IgD-negative memory B cell (primary cell): ENCODE results near the gene STK35. TPM values are rescaled to one million over a fixed set of nuclear protein-coding genes. Genes with fewer than 3 reads are reported as not detected.

Experiments
- H3K27ac Mint-ChIP-seq, 3 donors: one replicate each; pipeline ENCODE4 v1.8.0; 2020 to 2022; ENCODE audit warnings: mild to moderate bottlenecking in 3 of 3, mixed read lengths in 3 of 3, moderate library complexity in 1 of 3
- H3K27me3 Mint-ChIP-seq: one replicate; pipeline ENCODE4 v1.8.0; 2021; ENCODE audit warnings: mixed read lengths
- H3K36me3 Mint-ChIP-seq: one replicate; pipeline ENCODE4 v1.8.0; 2020; ENCODE audit warnings: mild to moderate bottlenecking, mixed read lengths
- H3K4me1 Mint-ChIP-seq, 3 donors: one replicate each; pipeline ENCODE4 v1.8.0; 2020 to 2022; ENCODE audit warnings: mixed read lengths in 3 of 3, mild to moderate bottlenecking in 1 of 3
- H3K4me3 Mint-ChIP-seq, 4 donors: one replicate each; pipeline ENCODE4 v1.8.0; 2020 to 2022; ENCODE audit warnings: mild to moderate bottlenecking in 4 of 4, mixed read lengths in 4 of 4, moderate library complexity in 3 of 4
- H3K9me3 Mint-ChIP-seq, 3 donors: one replicate each; pipeline ENCODE4 v1.8.0; 2020 to 2021; ENCODE audit warnings: mixed read lengths in 3 of 3, mild to moderate bottlenecking in 1 of 3
- polyA plus RNA-seq: library from polyadenylated mRNA; unstranded; fragments of 300-500 nt; fragmentation: Illumina TruSeq; gene quantifications from one replicate; pipeline ENCODE4 v1.2.3, GENCODE V29; 2021

The STK35 gene
- polyA plus RNA-seq, 1 donor from 2014 or later: 5.0 TPM

GRCh38 chr20:2116170-2116940, 14.7 kb downstream of the STK35 start:
- Mint-ChIP-seq H3K27ac (no peak overlapping the region), H3K9me3 (no peaks in the 10 kb centered on the region), H3K27me3 (no peaks in the 10 kb centered on the region), H3K4me3 (peak overlapping the region in 1 of 4 donors; percentile 43), H3K4me1 (peaks cover 38 to 60% (median 53%) of the 10 kb centered on the region in 3 donors), H3K36me3 (peaks cover 9% of the 10 kb centered on the region)

- peak overlapping the region in 1 of 3 donors; percentile 6 for H3K27ac Mint-ChIP-seq
- peaks cover 31 to 54% (median 44%) of the 10 kb centered on the region in 3 donors for H3K4me1 Mint-ChIP-seq
- no peak overlapping the region for H3K4me3 Mint-ChIP-seq
- no peaks in the 10 kb centered on the region for H3K9me3 Mint-ChIP-seq
- H3K36me3 Mint-ChIP-seq: peaks cover 13% of the 10 kb centered on the region
- H3K27me3 Mint-ChIP-seq: no peaks in the 10 kb centered on the region
Observed at GRCh38 chr20:2118783-2119182, 17.2 kb downstream of the STK35 start.

GRCh38 chr20:2122936-2123335, 21.3 kb downstream of the STK35 start:
- Mint-ChIP-seq H3K27me3 (no peaks in the 10 kb centered on the region), H3K4me1 (peaks cover 36 to 62% (median 53%) of the 10 kb centered on the region in 3 donors), H3K4me3 (no peak overlapping the region), H3K36me3 (peaks cover 12% of the 10 kb centered on the region), H3K27ac (peak overlapping the region in 1 of 3 donors; percentile 65), H3K9me3 (no peaks in the 10 kb centered on the region)

GRCh38 chr20:2123720-2124119, 22.1 kb downstream of the STK35 start:
- H3K4me1 Mint-ChIP-seq: peaks cover 40 to 65% (median 52%) of the 10 kb centered on the region in 3 donors
- H3K36me3 Mint-ChIP-seq: peaks cover 11% of the 10 kb centered on the region
- peak overlapping the region in 1 of 4 donors; percentile 60 for H3K4me3 Mint-ChIP-seq
- no peaks in the 10 kb centered on the region for H3K9me3 Mint-ChIP-seq
- H3K27me3 Mint-ChIP-seq: no peaks in the 10 kb centered on the region
- peak overlapping the region in 1 of 3 donors; percentile 67 for H3K27ac Mint-ChIP-seq

GRCh38 chr20:2124564-2125213, 23.1 kb downstream of the STK35 start:
- Mint-ChIP-seq H3K4me3 (peak overlapping the region in 2 of 4 donors; percentile 60 to 76), H3K27ac (peak overlapping the region in 2 of 3 donors; percentile 37 to 84), H3K9me3 (no peaks in the 10 kb centered on the region), H3K27me3 (no peaks in the 10 kb centered on the region), H3K4me1 (peaks cover 36 to 59% (median 42%) of the 10 kb centered on the region in 3 donors), H3K36me3 (peaks cover 6% of the 10 kb centered on the region)

- Mint-ChIP-seq H3K4me1 (peaks cover 35 to 59% (median 42%) of the 10 kb centered on the region in 3 donors), H3K36me3 (peaks cover 4% of the 10 kb centered on the region), H3K27ac (peak overlapping the region in 2 of 3 donors; percentile 37 to 78), H3K9me3 (no peaks in the 10 kb centered on the region), H3K27me3 (no peaks in the 10 kb centered on the region), H3K4me3 (peak overlapping the region in 2 of 4 donors; percentile 12 to 76)
Observed at GRCh38 chr20:2125474-2126112, 24.0 kb downstream of the STK35 start.

GRCh38 chr20:2127238-2127637, 25.6 kb downstream of the STK35 start:
- no peak overlapping the region for H3K4me3 Mint-ChIP-seq
- H3K27ac Mint-ChIP-seq: no peak overlapping the region
- H3K4me1 Mint-ChIP-seq: peaks cover 31 to 53% (median 39%) of the 10 kb centered on the region in 3 donors

GRCh38 chr20:2128542-2128941, 26.9 kb downstream of the STK35 start:
- no peaks in the 10 kb centered on the region for H3K9me3 Mint-ChIP-seq
- H3K36me3 Mint-ChIP-seq: no peaks in the 10 kb centered on the region
- H3K27me3 Mint-ChIP-seq: no peaks in the 10 kb centered on the region
- peak overlapping the region in 1 of 4 donors; percentile 39 for H3K4me3 Mint-ChIP-seq
- no peak overlapping the region for H3K27ac Mint-ChIP-seq
- H3K4me1 Mint-ChIP-seq: peaks cover 40 to 54% (median 45%) of the 10 kb centered on the region in 3 donors

More at GRCh38 chr20:2127238-2127637, 25.6 kb downstream of the STK35 start:
- Mint-ChIP-seq H3K9me3 (no peaks in the 10 kb centered on the region), H3K27me3 (no peaks in the 10 kb centered on the region), H3K36me3 (peaks cover 1% of the 10 kb centered on the region)

GRCh38 chr20:2130062-2130591, 28.5 kb downstream of the STK35 start:
- Mint-ChIP-seq H3K27ac (no peak overlapping the region), H3K4me1 (peaks cover 28 to 40% (median 32%) of the 10 kb centered on the region in 3 donors), H3K36me3 (no peaks in the 10 kb centered on the region), H3K4me3 (peak overlapping the region in 1 of 4 donors; percentile 72), H3K9me3 (no peaks in the 10 kb centered on the region), H3K27me3 (no peaks in the 10 kb centered on the region)

- H3K27me3 Mint-ChIP-seq: no peaks in the 10 kb centered on the region
- no peaks in the 10 kb centered on the region for H3K9me3 Mint-ChIP-seq
- H3K27ac Mint-ChIP-seq: peak overlapping the region in 1 of 3 donors; percentile 30
- peaks cover 23 to 34% (median 29%) of the 10 kb centered on the region in 3 donors for H3K4me1 Mint-ChIP-seq
- H3K4me3 Mint-ChIP-seq: peak overlapping the region in 1 of 4 donors; percentile 72
- no peaks in the 10 kb centered on the region for H3K36me3 Mint-ChIP-seq
Observed at GRCh38 chr20:2130683-2131082, 29.1 kb downstream of the STK35 start.

- H3K9me3 Mint-ChIP-seq: no peaks in the 10 kb centered on the region
- no peaks in the 10 kb centered on the region for H3K36me3 Mint-ChIP-seq
- no peaks in the 10 kb centered on the region for H3K27me3 Mint-ChIP-seq
- peaks cover 23 to 33% (median 29%) of the 10 kb centered on the region in 3 donors for H3K4me1 Mint-ChIP-seq
- no peak overlapping the region for H3K27ac Mint-ChIP-seq
- H3K4me3 Mint-ChIP-seq: no peak overlapping the region
Observed at GRCh38 chr20:2131366-2131765, 29.7 kb downstream of the STK35 start.

GRCh38 chr20:2132461-2132901, 30.9 kb downstream of the STK35 start:
- no peak overlapping the region for H3K4me3 Mint-ChIP-seq
- no peak overlapping the region for H3K27ac Mint-ChIP-seq
- peaks cover 23 to 33% (median 24%) of the 10 kb centered on the region in 3 donors for H3K4me1 Mint-ChIP-seq

GRCh38 chr20:2133318-2134183, 31.9 kb downstream of the STK35 start:
- Mint-ChIP-seq H3K36me3 (no peaks in the 10 kb centered on the region), H3K27ac (no peak overlapping the region), H3K9me3 (no peaks in the 10 kb centered on the region), H3K27me3 (no peaks in the 10 kb centered on the region), H3K4me1 (peaks cover 20 to 28% (median 24%) of the 10 kb centered on the region in 3 donors), H3K4me3 (no peak overlapping the region)

More at GRCh38 chr20:2132461-2132901, 30.9 kb downstream of the STK35 start:
- Mint-ChIP-seq H3K36me3 (no peaks in the 10 kb centered on the region), H3K9me3 (no peaks in the 10 kb centered on the region), H3K27me3 (no peaks in the 10 kb centered on the region)

GRCh38 chr20:2135013-2135412, 33.4 kb downstream of the STK35 start:
- H3K27ac Mint-ChIP-seq: no peak overlapping the region
- H3K4me1 Mint-ChIP-seq: peaks cover 19 to 27% (median 21%) of the 10 kb centered on the region in 3 donors
- H3K36me3 Mint-ChIP-seq: peaks cover 2% of the 10 kb centered on the region
- H3K27me3 Mint-ChIP-seq: no peaks in the 10 kb centered on the region
- no peaks in the 10 kb centered on the region for H3K9me3 Mint-ChIP-seq
- H3K4me3 Mint-ChIP-seq: no peak overlapping the region
